Esophagus squamous epithelium (tissue), 5 donors: ENCODE measurements around the gene TBK1. TPM values are rescaled to one million over a fixed set of nuclear protein-coding genes. Genes with fewer than 3 reads are reported as not detected.

Experiments
- DNase-seq: peaks from one replicate; lab custom pipeline; 2025; lab: John Stamatoyannopoulos, UW
- H3K27ac ChIP-seq, 4 donors: fragments of 200-600 bp; sonication (generic); one replicate each; pipeline ENCODE4 v1.5.1; 2016 to 2019; ENCODE audit warnings: mild to moderate bottlenecking in 1 of 4
- H3K27me3 ChIP-seq, 4 donors: fragments of 200-600 bp; sonication (generic); 1 replicate in 3 of 4; 2 replicates in 1 of 4; pipeline versions ENCODE4 v1.5.1 to v1.6.0; 2017 to 2021; ENCODE audit warnings: antibody characterized with exemption in 1 of 4
- H3K36me3 ChIP-seq, 3 donors: fragments of 200-600 bp; sonication (generic); one replicate each; pipeline ENCODE4 v1.5.1; 2016 to 2019
- H3K4me1 ChIP-seq, 3 donors: fragments of 200-600 bp; sonication (generic); one replicate each; pipeline ENCODE4 v1.5.1; 2017 to 2019
- H3K4me3 ChIP-seq, 4 donors: fragments of 200-600 bp; sonication (generic); 1 replicate in 3 of 4; 2 replicates in 1 of 4; pipeline ENCODE4 v1.5.1; 2016 to 2019; ENCODE audit warnings: mild to moderate bottlenecking in 2 of 4, moderate library complexity in 1 of 4
- H3K9me3 ChIP-seq, 3 donors: fragments of 200-600 bp; sonication (generic); one replicate each; pipeline ENCODE4 v1.5.1; 2016 to 2019
- POLR2A ChIP-seq, 4 donors: fragments of 450-650 bp; IDR thresholded peaks; one replicate each; pipeline ENCODE4 v1.6.1; 2017; ENCODE audit warnings: antibody characterized with exemption in 4 of 4, mild to moderate bottlenecking in 4 of 4, moderate library complexity in 3 of 4
- WGBS, 2 donors: methylation state at CpG; one replicate each; pipeline ENCODE4 v1.1.5; 2018; 5-methylcytosine and 5-hydroxymethylcytosine counted together
- intact Hi-C: fragments of 100-400 bp; cut with DNase I; formaldehyde crosslinking; loops from one replicate; pipeline ENCODE4 v1.15.0; 2022
- total RNA-seq, 4 donors: library from RNA; depleted of rRNA; stranded (reverse); fragments of >200 nt; gene quantifications; one replicate each; pipeline ENCODE4 v1.1.0, GENCODE V29; 2016
- TF ChIP-seq, protein P1 (sequence below), 6 experiments: fragments of 450-650 bp in 4 of 6; fragments of 200-600 bp in 2 of 6; sonication (generic) in 2 of 6; IDR thresholded peaks; one replicate each; pipeline ENCODE4 v1.5.1; 2016 to 2019; ENCODE audit warnings: antibody characterized with exemption in 6 of 6, mild to moderate bottlenecking in 4 of 6, moderate library complexity in 4 of 6
- donor health status: DM: yes; HTN: yes; CAD: no.

The TBK1 gene
- total RNA-seq, 4 donors from 2014 or later: 12.5 to 25.7 (median 20.7) TPM

DNA sequence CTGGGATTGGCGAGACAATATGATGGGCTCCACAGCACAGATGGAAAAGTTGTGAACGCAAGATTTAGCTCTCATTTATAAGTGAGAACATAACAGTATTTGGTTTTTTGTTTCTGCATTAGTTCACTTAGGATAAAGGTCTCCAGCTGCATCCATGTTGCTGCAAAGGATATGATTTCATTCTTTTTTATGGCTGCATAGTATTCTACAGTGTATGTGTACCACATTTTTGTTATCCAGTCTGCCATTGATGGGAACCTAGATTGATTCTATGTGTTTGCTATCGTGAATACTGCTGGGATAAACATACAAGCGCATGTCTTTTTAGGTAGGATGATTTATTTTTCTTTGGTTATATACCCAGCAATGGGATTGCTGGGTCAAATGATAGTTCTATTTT, 23.6 kb downstream of the TBK1 start:
- DNase-seq: no peak
- no peak for TF ChIP-seq POLR2A (IDR thresholded peaks at IDR 0.05)
- TF ChIP-seq, protein P1, sequence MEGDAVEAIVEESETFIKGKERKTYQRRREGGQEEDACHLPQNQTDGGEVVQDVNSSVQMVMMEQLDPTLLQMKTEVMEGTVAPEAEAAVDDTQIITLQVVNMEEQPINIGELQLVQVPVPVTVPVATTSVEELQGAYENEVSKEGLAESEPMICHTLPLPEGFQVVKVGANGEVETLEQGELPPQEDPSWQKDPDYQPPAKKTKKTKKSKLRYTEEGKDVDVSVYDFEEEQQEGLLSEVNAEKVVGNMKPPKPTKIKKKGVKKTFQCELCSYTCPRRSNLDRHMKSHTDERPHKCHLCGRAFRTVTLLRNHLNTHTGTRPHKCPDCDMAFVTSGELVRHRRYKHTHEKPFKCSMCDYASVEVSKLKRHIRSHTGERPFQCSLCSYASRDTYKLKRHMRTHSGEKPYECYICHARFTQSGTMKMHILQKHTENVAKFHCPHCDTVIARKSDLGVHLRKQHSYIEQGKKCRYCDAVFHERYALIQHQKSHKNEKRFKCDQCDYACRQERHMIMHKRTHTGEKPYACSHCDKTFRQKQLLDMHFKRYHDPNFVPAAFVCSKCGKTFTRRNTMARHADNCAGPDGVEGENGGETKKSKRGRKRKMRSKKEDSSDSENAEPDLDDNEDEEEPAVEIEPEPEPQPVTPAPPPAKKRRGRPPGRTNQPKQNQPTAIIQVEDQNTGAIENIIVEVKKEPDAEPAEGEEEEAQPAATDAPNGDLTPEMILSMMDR (IDR thresholded peaks at IDR 0.05): no peak
- intact Hi-C loops: no loop called here
- H3K36me3 ChIP-seq: peaks cover 0 to 89% (median 3%) of the 10 kb centered on the region in 3 donors
- H3K9me3 ChIP-seq: peaks cover 0 to 7% (median 0%) of the 10 kb centered on the region in 3 donors
- no peaks in the 10 kb centered on the region for H3K4me1 ChIP-seq
- no peaks in the 10 kb centered on the region for H3K27me3 ChIP-seq
- H3K4me3 ChIP-seq: no peak overlapping the region
- H3K27ac ChIP-seq: no peak overlapping the region
- WGBS, 2 donors: 94 to 96% methylated on average over 4 of the region's 4 CpGs

- intact Hi-C loops: no loop called here
- Histone ChIP-seq H3K27me3 (no peaks in the 10 kb centered on the region), H3K36me3 (peaks cover 0 to 84% (median 0%) of the 10 kb centered on the region in 3 donors), H3K9me3 (peaks cover 0 to 7% (median 0%) of the 10 kb centered on the region in 3 donors), H3K4me3 (no peak overlapping the region), H3K4me1 (no peaks in the 10 kb centered on the region), H3K27ac (no peak overlapping the region)
- DNase-seq: no peak
- 97 to 100% methylated on average over 2 of the region's 2 CpGs for WGBS, 2 donors
- TF ChIP-seq POLR2A (IDR thresholded peaks at IDR 0.05): no peak
- TF ChIP-seq, protein P1 (IDR thresholded peaks at IDR 0.05): no peak
Observed at GRCh38 chr12:64476844-64477243, 24.9 kb downstream of the TBK1 start.

DNA sequence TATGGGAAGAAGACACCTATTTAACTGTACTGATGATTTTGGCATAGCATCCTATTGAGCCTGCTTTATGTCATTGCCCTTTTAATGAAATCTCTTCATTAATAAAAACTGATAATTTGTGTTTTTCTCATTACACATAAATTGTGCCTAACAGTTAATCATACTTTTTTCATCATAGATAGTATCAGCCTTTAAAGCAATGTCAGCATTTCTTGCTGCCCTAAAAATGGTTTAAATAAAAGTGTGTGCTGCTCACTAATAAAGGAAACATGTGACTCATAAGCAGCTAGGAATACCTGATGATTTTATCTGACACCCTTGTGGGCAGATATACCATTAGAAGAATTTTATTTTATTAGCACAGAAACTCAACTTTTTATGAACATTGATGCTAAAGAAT, 26.7 kb downstream of the TBK1 start:
- H3K27ac ChIP-seq: no peak overlapping the region
- no peaks in the 10 kb centered on the region for H3K27me3 ChIP-seq
- no peaks in the 10 kb centered on the region for H3K4me1 ChIP-seq
- no peak for DNase-seq
- intact Hi-C loops: no loop called here
- no peak overlapping the region for H3K4me3 ChIP-seq
- no peak for TF ChIP-seq POLR2A (IDR thresholded peaks at IDR 0.05)
- TF ChIP-seq, protein P1 (IDR thresholded peaks at IDR 0.05): no peak
- peaks cover 0 to 84% (median 4%) of the 10 kb centered on the region in 3 donors for H3K36me3 ChIP-seq
- peaks cover 0 to 7% (median 0%) of the 10 kb centered on the region in 3 donors for H3K9me3 ChIP-seq

DNA sequence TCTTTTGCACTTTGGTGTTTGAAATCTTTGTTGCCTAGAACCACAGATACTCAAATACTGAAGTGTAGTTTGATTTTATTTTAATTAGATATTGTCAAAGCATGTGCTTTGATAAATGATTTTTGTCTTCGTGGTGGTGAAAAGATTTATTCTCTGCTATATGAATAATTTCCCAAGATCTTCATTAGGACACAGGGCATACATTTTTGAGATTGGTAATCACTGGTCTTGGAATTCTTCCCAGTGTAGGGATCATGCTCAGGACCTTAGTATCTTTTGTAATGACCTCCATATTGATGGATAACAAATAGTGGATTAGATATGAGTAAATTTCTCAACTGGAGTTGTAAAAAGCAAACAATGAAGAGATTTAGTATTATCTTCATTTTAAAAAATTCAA, 28.2 kb downstream of the TBK1 start:
- Histone ChIP-seq H3K4me1 (no peaks in the 10 kb centered on the region), H3K36me3 (peaks cover 0 to 84% (median 4%) of the 10 kb centered on the region in 3 donors), H3K27me3 (no peaks in the 10 kb centered on the region), H3K27ac (no peak overlapping the region), H3K4me3 (no peak overlapping the region), H3K9me3 (peaks cover 0 to 7% (median 0%) of the 10 kb centered on the region in 3 donors)
- TF ChIP-seq POLR2A (IDR thresholded peaks at IDR 0.05): no peak
- TF ChIP-seq, protein P1 (IDR thresholded peaks at IDR 0.05): no peak
- 63 to 75% methylated on average over 1 of the region's 1 CpG for whole genome bisulfite sequencing, 2 donors
- intact Hi-C loops: no loop called here
- DNase-seq: no peak

GRCh38 chr12:64486657-64487056, 34.7 kb downstream of the TBK1 start:
- TF ChIP-seq, protein P1 (IDR thresholded peaks at IDR 0.05): no peak
- TF ChIP-seq POLR2A (IDR thresholded peaks at IDR 0.05): no peak
- Histone ChIP-seq H3K4me3 (no peak overlapping the region), H3K27ac (no peak overlapping the region), H3K36me3 (peaks cover 0 to 98% (median 33%) of the 10 kb centered on the region in 3 donors), H3K9me3 (no peaks in the 10 kb centered on the region), H3K27me3 (no peaks in the 10 kb centered on the region), H3K4me1 (no peaks in the 10 kb centered on the region)
- no peak for DNase-seq
- 96 to 97% methylated on average over 3 of the region's 3 CpGs for WGBS, 2 donors
- intact Hi-C loops: no loop called here
